PC-9 (cell line): ENCODE results near the gene FGFR2. TPM values are rescaled to one million over a fixed set of nuclear protein-coding genes. Genes with fewer than 3 reads are reported as not detected.

Source experiments
- BruUV-seq: library from RNA; stranded (reverse); fragments of 400-500 nt; replicated peaks from 2 replicates; lab custom pipeline; 2021; lab: Mats Ljungman, UMichigan
- CTCF ChIA-PET: fragments of 300-600 bp; sonication (Branson Sonifier 250); formaldehyde crosslinking; loops from one replicate; lab custom pipeline; 2022; ENCODE audit warnings: antibody characterized with exemption; lab: Charles Lee
- POLR2A ChIA-PET: fragments of 300-600 bp; sonication (Branson Sonifier 250); formaldehyde crosslinking; loops from one replicate; lab custom pipeline; 2022; ENCODE audit warnings: antibody characterized with exemption; ENCODE audit not compliant: unreplicated experiment; lab: Charles Lee
- DNase-seq, 2 experiments: peaks; one replicate each; pipeline versions ENCODE4 v3.0.0 to v3.0.0-alpha.2; 2015 to 2022; ENCODE audit warnings: mixed read lengths in 1 of 2
- H2AFZ ChIP-seq: fragments of 200-600 bp; sonication (generic); 2 replicates; pipeline ENCODE4 v1.8.1; 2017; ENCODE audit warnings: antibody characterized with exemption
- H3F3A ChIP-seq: fragments of 200-600 bp; sonication (generic); 2 replicates; pipeline ENCODE4 v1.8.1; 2017; ENCODE audit warnings: antibody characterized with exemption, mild to moderate bottlenecking, low read depth; ENCODE audit not compliant: insufficient read depth
- H3K27ac ChIP-seq: fragments of 200-600 bp; sonication (generic); 2 replicates; pipeline ENCODE4 v1.6.1; 2016; ENCODE audit warnings: mixed run types
- H3K27me3 ChIP-seq: fragments of 200-600 bp; sonication (generic); 2 replicates; pipeline ENCODE4 v1.6.1; 2016; ENCODE audit warnings: low read depth, mixed run types; ENCODE audit not compliant: insufficient read depth
- H3K36me3 ChIP-seq: fragments of 200-600 bp; sonication (generic); 2 replicates; pipeline ENCODE4 v1.6.1; 2016; ENCODE audit warnings: low read depth, mixed run types
- H3K4me1 ChIP-seq: fragments of 200-600 bp; sonication (generic); replicated peaks from 2 replicates; pipeline ENCODE4 v1.6.1; 2016; ENCODE audit warnings: mixed run types; ENCODE audit not compliant: insufficient read depth
- H3K4me2 ChIP-seq: fragments of 200-600 bp; sonication (generic); 2 replicates; pipeline ENCODE4 v1.6.1; 2017; ENCODE audit warnings: mixed run types
- H3K4me3 ChIP-seq: fragments of 200-600 bp; sonication (generic); 2 replicates; pipeline ENCODE4 v1.6.1; 2016; ENCODE audit warnings: mixed run types
- H3K79me2 ChIP-seq: fragments of 200-600 bp; sonication (generic); 2 replicates; pipeline ENCODE4 v1.6.1; 2017; ENCODE audit warnings: low read depth, mixed run types
- H3K9me2 ChIP-seq: fragments of 200-600 bp; sonication (generic); 2 replicates; pipeline ENCODE4 v1.8.1; 2017; ENCODE audit warnings: mild to moderate bottlenecking; ENCODE audit not compliant: insufficient read depth
- H3K9me3 ChIP-seq: fragments of 200-600 bp; sonication (generic); 2 replicates; pipeline ENCODE4 v1.8.1; 2016; ENCODE audit warnings: low read depth; ENCODE audit not compliant: insufficient read depth
- H4K20me1 ChIP-seq: fragments of 200-600 bp; sonication (generic); 2 replicates; pipeline ENCODE4 v1.8.1; 2017; ENCODE audit not compliant: insufficient read depth
- CTCF ChIP-seq: fragments of 200-600 bp; sonication (generic); conservative IDR thresholded peaks from 2 replicates; pipeline ENCODE4 v1.6.1; 2017; ENCODE audit warnings: mixed run types, antibody characterized with exemption, mild to moderate bottlenecking, moderate library complexity
- EZH2 ChIP-seq: fragments of 200-600 bp; sonication (generic); IDR thresholded peaks from 2 replicates; pipeline ENCODE4 v1.8.0; 2017; ENCODE audit warnings: antibody characterized with exemption, low read depth
- intact Hi-C: fragments of 100-400 bp; cut with micrococcal nuclease; formaldehyde crosslinking; loops from one replicate; pipeline ENCODE4 v1.10.0; 2022; ENCODE audit not compliant: unreplicated experiment
- total RNA-seq: library from RNA; stranded (reverse); gene quantifications from 2 replicates; pipeline ENCODE4 v1.2.3, GENCODE V29; 2021

Gene FGFR2
- total RNA-seq, 1 experiment from 2014 or later = not detected

DNA sequence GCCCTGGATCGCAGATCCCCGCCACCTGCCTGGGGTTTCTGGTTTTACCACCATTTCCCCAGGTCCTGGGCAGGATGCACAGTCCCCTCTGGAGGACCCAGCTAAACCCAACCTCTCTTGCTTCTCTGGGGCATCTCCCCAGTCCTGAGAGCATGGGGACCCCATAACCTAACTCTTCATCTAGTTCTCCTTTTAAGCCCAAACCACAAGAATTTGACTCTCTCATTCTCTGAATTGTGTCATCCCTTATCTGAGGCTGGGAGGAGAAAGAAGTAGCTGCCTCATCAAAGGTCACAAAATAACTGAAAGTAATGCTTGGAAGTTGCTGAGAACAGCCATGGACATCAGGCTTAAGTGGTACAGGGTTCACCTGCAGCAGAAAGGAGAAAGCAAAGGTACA is 159.9 kb downstream of the FGFR2 start:
- no peak overlapping the region for H3K4me3 ChIP-seq
- no peaks in the 10 kb centered on the region for H3K9me2 ChIP-seq
- H4K20me1 ChIP-seq = no peaks in the 10 kb centered on the region
- no peaks in the 10 kb centered on the region for H3F3A ChIP-seq
- ChIA-PET CTCF (no interaction called here), POLR2A (no interaction called here)
- no peaks in the 10 kb centered on the region for H3K36me3 ChIP-seq
- no peak overlapping the region for H3K27ac ChIP-seq
- intact Hi-C loops = no loop called here
- H3K4me2 ChIP-seq = no peak overlapping the region
- H3K9me3 ChIP-seq = no peaks in the 10 kb centered on the region
- peaks cover 30% of the 10 kb centered on the region for H3K27me3 ChIP-seq
- H3K79me2 ChIP-seq = no peaks in the 10 kb centered on the region
- no peak for TF ChIP-seq CTCF
- no peak for TF ChIP-seq EZH2
- no peak overlapping the region for H2AFZ ChIP-seq
- H3K4me1 ChIP-seq = no peaks in the 10 kb centered on the region
- no TSS peak for BruUV-seq
- DNase-seq = no peak

GRCh38 chr10:121437596-121437995 is 160.6 kb downstream of the FGFR2 start:
- ChIA-PET POLR2A (no interaction called here), CTCF (no interaction called here)
- Histone ChIP-seq H3K27me3 (peaks cover 30% of the 10 kb centered on the region), H2AFZ (no peak overlapping the region), H3F3A (no peaks in the 10 kb centered on the region), H3K9me2 (no peaks in the 10 kb centered on the region), H3K27ac (no peak overlapping the region), H3K4me1 (no peaks in the 10 kb centered on the region), H4K20me1 (no peaks in the 10 kb centered on the region), H3K9me3 (no peaks in the 10 kb centered on the region), H3K36me3 (no peaks in the 10 kb centered on the region), H3K79me2 (no peaks in the 10 kb centered on the region), H3K4me2 (no peak overlapping the region), H3K4me3 (no peak overlapping the region)
- BruUV-seq = no TSS peak
- TF ChIP-seq CTCF = no peak
- TF ChIP-seq EZH2 = no peak
- DNase-seq = no peak
- intact Hi-C loops = no loop called here

GRCh38 chr10:121436630-121437341 is 161.5 kb downstream of the FGFR2 start:
- H3K4me2 ChIP-seq = no peak overlapping the region
- no peak overlapping the region for H3K27ac ChIP-seq
- H3K4me1 ChIP-seq = no peaks in the 10 kb centered on the region
- no peak for DNase-seq
- no TSS peak for BruUV-seq
- H3K9me3 ChIP-seq = no peaks in the 10 kb centered on the region
- H2AFZ ChIP-seq = no peak overlapping the region
- no peaks in the 10 kb centered on the region for H4K20me1 ChIP-seq
- no peaks in the 10 kb centered on the region for H3F3A ChIP-seq
- TF ChIP-seq CTCF (no peak), EZH2 (no peak)
- POLR2A ChIA-PET = no interaction called here
- no peaks in the 10 kb centered on the region for H3K9me2 ChIP-seq
- peaks cover 30% of the 10 kb centered on the region for H3K27me3 ChIP-seq
- no peak overlapping the region for H3K4me3 ChIP-seq
- CTCF ChIA-PET = no interaction called here
- no peaks in the 10 kb centered on the region for H3K79me2 ChIP-seq
- H3K36me3 ChIP-seq = no peaks in the 10 kb centered on the region
- intact Hi-C loops = no loop called here
